SW 1271 (cell line): Measurements from ENCODE around the gene PSEN2.
"Not testable (repeated sequence)": the region's sequence is repeated elsewhere in the genome, so short reads cannot be mapped to it uniquely, and the experiment has no call there.

Experiments
- DNase-seq, 2 experiments: peaks; one replicate each; lab custom pipeline; 2025; lab: John Stamatoyannopoulos, UW

PSEN2 gene

GRCh38 chr1:226870401-226871279 lies at the start of gene PSEN2:
TSS of gene PSEN2 (plus strand) at chr1:226870616. CDS start at chr1:226881908, 11,292 bp downstream.
- peak; percentile 36 to 60 for DNase-seq

- DNase-seq, result peak in 1 of 2 experiments; percentile 24
These were observed 49.3 kb upstream of the PSEN2 start for GRCh38 chr1:226820941-226821718.

GRCh38 chr1:226821719-226822085 lies 48.7 kb upstream of the PSEN2 start:
- DNase-seq, result no peak

- no peak for DNase-seq
These were observed 46.8 kb upstream of the PSEN2 start for GRCh38 chr1:226823643-226824042.

GRCh38 chr1:226825037-226825745 lies 45.2 kb upstream of the PSEN2 start:
- DNase-seq, result no peak

GRCh38 chr1:226825746-226826100 lies 44.7 kb upstream of the PSEN2 start:
- no peak for DNase-seq

- DNase-seq, result no peak
These were observed 43.7 kb upstream of the PSEN2 start for GRCh38 chr1:226826479-226827261.

GRCh38 chr1:226827458-226827857 lies 43.0 kb upstream of the PSEN2 start:
- no peak for DNase-seq

- DNase-seq, result peak; percentile 18 to 70
These were observed 42.4 kb upstream of the PSEN2 start for GRCh38 chr1:226827968-226828513.

GRCh38 chr1:226829105-226829504 lies 41.3 kb upstream of the PSEN2 start:
- no peak for DNase-seq

GRCh38 chr1:226831953-226832352 lies 38.5 kb upstream of the PSEN2 start:
- DNase-seq, result no peak

GRCh38 chr1:226832613-226833012 lies 37.8 kb upstream of the PSEN2 start:
- DNase-seq, result no peak

GRCh38 chr1:226834179-226834578 lies 36.2 kb upstream of the PSEN2 start:
- not testable (repeated sequence) for DNase-seq

GRCh38 chr1:226835396-226835795 lies 35.0 kb upstream of the PSEN2 start:
- DNase-seq, result not testable (repeated sequence)

GRCh38 chr1:226837966-226838365 lies 32.5 kb upstream of the PSEN2 start:
- not testable (repeated sequence) for DNase-seq

GRCh38 chr1:226838456-226838855 lies 32.0 kb upstream of the PSEN2 start:
- no peak for DNase-seq

GRCh38 chr1:226845624-226846023 lies 24.8 kb upstream of the PSEN2 start:
- DNase-seq, result no peak

- no peak for DNase-seq
These were observed 23.6 kb upstream of the PSEN2 start for GRCh38 chr1:226846786-226847185.

- not testable (repeated sequence) for DNase-seq
These were observed 15.9 kb upstream of the PSEN2 start for GRCh38 chr1:226854548-226854947.

GRCh38 chr1:226862890-226863289 lies 7.5 kb upstream of the PSEN2 start:
- DNase-seq, result no peak

- no peak for DNase-seq
These were observed 7.0 kb upstream of the PSEN2 start for GRCh38 chr1:226863446-226863845.
